BE2C (cell line): ENCODE data around the gene XRN2.
"Not testable (repeated sequence)": the region's sequence is repeated elsewhere in the genome, so short reads cannot be mapped to it uniquely, and the experiment has no call there.

Source experiments
- DNase-seq: peaks from one replicate; pipeline ENCODE4 v3.0.0-alpha.2; 2020
- H3K27me3 ChIP-seq: fragments of 250-450 bp; sonication (Bioruptor Pico); 2 replicates; pipeline ENCODE4 v1.5.1; 2020; ENCODE audit warnings: mild to moderate bottlenecking
- H3K36me3 ChIP-seq: fragments of 250-450 bp; sonication (Bioruptor Pico); 2 replicates; pipeline ENCODE4 v1.5.1; 2020; ENCODE audit warnings: mild to moderate bottlenecking
- H3K4me1 ChIP-seq: fragments of 250-450 bp; sonication (Bioruptor Pico); 2 replicates; pipeline ENCODE4 v1.5.1; 2020
- H3K4me3 ChIP-seq: 2 replicates; pipeline ENCODE4 v1.5.1; 2011; ENCODE audit warnings: low read depth, low read length
- H3K9me3 ChIP-seq: fragments of 250-450 bp; sonication (Bioruptor Pico); 2 replicates; pipeline ENCODE4 v1.5.1; 2020
- TF ChIP-seq, protein P1 (sequence below): IDR thresholded peaks from 2 replicates; pipeline ENCODE4 v1.5.1; 2012; ENCODE audit warnings: mild to moderate bottlenecking, low read depth, low read length

The XRN2 gene

DNA sequence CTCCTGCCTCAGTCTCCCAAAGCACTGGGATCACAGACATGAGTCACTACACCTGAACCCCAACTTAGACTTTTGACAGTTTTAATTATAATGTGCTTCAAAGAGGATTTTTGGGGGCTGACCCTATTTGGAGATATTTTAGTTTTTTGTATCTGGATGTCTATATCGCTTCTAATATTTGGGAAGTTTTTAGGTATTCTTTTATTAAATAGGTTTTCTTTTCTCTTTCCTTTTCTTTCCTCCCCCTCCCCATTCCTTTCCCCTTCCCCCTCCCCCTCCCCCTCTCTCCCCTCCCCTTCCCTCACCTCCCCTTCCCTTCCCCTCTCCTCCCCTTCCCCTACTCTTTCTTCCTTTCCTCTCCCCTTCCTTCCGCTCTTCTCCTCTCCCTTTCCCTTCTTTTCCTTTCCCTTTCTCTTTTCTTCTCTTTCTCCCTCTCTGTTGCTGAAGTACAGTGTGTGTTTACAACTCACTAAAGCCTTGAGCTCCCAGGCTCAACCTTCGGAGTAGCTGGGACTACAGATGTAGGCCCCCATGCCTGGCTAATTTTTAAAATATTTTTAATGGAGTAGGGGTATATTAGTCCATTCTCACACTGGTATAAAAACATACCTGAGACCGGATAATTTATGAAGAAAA, 118.6 kb downstream of the XRN2 start:
- Histone ChIP-seq H3K9me3 (no peaks in the 10 kb centered on the region), H3K4me3 (no peak overlapping the region), H3K36me3 (no peaks in the 10 kb centered on the region), H3K4me1 (no peaks in the 10 kb centered on the region), H3K27me3 (no peaks in the 10 kb centered on the region; the same call in 1 of the 2 replicates)
- TF ChIP-seq, protein P1, sequence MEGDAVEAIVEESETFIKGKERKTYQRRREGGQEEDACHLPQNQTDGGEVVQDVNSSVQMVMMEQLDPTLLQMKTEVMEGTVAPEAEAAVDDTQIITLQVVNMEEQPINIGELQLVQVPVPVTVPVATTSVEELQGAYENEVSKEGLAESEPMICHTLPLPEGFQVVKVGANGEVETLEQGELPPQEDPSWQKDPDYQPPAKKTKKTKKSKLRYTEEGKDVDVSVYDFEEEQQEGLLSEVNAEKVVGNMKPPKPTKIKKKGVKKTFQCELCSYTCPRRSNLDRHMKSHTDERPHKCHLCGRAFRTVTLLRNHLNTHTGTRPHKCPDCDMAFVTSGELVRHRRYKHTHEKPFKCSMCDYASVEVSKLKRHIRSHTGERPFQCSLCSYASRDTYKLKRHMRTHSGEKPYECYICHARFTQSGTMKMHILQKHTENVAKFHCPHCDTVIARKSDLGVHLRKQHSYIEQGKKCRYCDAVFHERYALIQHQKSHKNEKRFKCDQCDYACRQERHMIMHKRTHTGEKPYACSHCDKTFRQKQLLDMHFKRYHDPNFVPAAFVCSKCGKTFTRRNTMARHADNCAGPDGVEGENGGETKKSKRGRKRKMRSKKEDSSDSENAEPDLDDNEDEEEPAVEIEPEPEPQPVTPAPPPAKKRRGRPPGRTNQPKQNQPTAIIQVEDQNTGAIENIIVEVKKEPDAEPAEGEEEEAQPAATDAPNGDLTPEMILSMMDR, result no peak
- DNase-seq, result no peak

DNA sequence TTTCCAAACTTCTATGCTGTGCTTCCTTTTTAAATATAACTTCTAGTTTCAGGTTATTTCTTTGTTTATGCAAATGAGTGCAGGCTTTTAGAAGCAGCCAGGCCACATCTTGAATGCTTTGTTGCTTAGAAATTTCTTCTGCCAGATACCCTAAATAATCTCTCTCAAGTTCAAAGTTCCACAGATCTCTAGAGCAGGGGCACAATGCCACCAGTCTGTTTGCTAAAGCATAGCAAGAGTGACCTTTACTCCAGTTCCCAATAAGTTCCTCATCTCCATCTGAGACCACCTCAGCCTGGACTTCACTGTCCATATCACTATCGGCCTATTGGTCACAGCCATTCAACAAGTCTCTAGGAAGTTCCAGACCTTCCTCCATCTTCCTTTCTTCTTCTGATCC, 120.6 kb downstream of the XRN2 start:
- H3K4me3 ChIP-seq, H3K9me3 ChIP-seq, H3K36me3 ChIP-seq, H3K4me1 ChIP-seq, DNase-seq, H3K27me3 ChIP-seq: not testable (repeated sequence)

DNA sequence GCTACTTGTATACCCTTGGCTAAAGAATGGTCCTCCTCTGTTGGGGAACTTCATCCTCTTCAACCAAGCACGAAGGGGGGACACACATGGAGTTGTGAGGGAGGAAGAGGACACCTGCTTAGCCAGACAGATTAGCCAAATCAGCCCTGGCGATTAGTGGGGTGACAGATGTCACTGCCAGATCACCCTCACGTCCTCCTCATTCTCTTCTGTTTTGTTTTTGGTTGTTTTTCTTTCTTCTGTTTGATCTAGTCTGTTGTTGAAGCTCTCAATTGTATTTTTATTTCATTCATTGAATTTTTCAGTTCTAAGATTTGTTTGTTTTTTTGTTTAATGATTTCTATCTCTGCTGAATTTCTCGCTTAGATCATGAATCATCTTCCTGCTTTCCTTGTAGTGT, 121.7 kb downstream of the XRN2 start:
- TF ChIP-seq, protein P1, result no peak
- Histone ChIP-seq H3K4me1 (no peaks in the 10 kb centered on the region), H3K9me3 (no peaks in the 10 kb centered on the region), H3K4me3 (no peak overlapping the region), H3K36me3 (no peaks in the 10 kb centered on the region), H3K27me3 (no peaks in the 10 kb centered on the region; the same call in 1 of the 2 replicates)
- DNase-seq, result no peak

- Histone ChIP-seq H3K27me3 (peaks cover 10% of the 10 kb centered on the region), H3K4me3 (no peak overlapping the region), H3K36me3 (no peaks in the 10 kb centered on the region), H3K9me3 (no peaks in the 10 kb centered on the region), H3K4me1 (no peaks in the 10 kb centered on the region)
- no peak for DNase-seq
- TF ChIP-seq, protein P1, result no peak
Observed at GRCh38 chr20:21430020-21430419, 126.9 kb downstream of the XRN2 start.

DNA sequence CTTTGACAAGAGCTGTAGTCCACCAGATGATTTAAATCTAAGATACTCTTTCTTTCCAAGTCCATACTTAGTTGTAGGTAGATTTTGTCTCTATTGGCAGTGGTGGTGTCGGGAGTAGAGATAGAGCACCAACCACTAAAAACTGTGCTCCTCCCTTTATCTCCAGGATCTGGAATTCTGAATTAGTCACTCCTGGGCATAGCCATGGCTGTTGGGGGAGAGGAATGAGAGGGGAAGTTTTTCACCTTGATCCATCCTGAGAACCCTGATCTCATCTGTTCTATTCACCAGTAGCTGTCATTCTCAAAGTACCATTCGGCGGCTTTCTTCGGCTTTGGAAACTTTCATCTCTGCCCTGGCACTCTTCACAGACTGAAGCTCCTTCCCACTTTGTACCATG, 129.8 kb downstream of the XRN2 start:
- DNase-seq, result no peak
- TF ChIP-seq, protein P1, result no peak
- H3K4me1 ChIP-seq, result no peaks in the 10 kb centered on the region

DNA sequence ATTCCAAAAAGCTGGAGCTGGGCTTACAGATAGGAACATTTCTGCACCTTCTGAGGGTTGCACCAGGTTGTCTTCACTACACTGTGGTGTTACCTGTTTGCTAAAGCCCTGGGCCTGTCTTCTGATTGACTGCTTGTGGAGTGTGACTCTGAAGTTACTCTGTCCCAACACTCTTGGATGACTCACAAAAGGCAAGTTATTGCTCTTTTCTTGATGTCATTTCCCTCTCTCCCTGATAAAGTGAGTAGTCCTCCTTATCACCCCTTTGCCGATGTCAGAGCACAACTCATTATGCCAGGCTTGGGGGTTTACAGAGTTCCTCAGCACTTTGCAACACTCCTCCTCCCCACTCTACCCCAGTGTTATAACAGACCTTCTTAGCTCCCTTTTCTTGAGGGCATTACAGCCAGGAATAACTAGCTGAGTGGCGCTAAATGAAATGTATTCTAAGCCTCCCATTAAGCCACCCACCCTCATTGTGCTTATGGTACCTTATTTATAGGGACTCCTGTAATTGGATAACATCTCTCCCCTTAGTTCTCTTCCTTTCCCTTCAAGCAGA, 130.3 kb downstream of the XRN2 start:
- H3K9me3 ChIP-seq, result no peaks in the 10 kb centered on the region
- TF ChIP-seq, protein P1, result no peak
- DNase-seq, result no peak
- H3K4me1 ChIP-seq, result no peaks in the 10 kb centered on the region
- peaks cover 32% of the 10 kb centered on the region for H3K27me3 ChIP-seq
- no peaks in the 10 kb centered on the region for H3K36me3 ChIP-seq
- no peak overlapping the region for H3K4me3 ChIP-seq

More for the DNA sequence above, 129.8 kb downstream of the XRN2 start:
- Histone ChIP-seq H3K4me3 (no peak overlapping the region), H3K36me3 (no peaks in the 10 kb centered on the region), H3K9me3 (no peaks in the 10 kb centered on the region), H3K27me3 (peaks cover 32% of the 10 kb centered on the region)
